CD4-positive, alpha-beta T cell treated with Interleukin-17A for 1 hour (primary cell): Measurements from ENCODE around the gene ERBB4.

ENCODE experiments used
- DNase-seq: peaks from one replicate; pipeline ENCODE4 v3.0.0-alpha.2; 2020

ERBB4 gene

GRCh38 chr2:212538305-212539071 is at the start of gene ERBB4:
ERBB4 (minus strand) TSS chr2:212538802; CDS start chr2:212538530, 272 bp downstream.
- no peak for DNase-seq

- DNase-seq = no peak
Measured at GRCh38 chr2:212580117-212580516, 41.5 kb upstream of the ERBB4 start.

GRCh38 chr2:212556296-212556695 is 17.7 kb upstream of the ERBB4 start:
- DNase-seq = no peak

- no peak for DNase-seq
Measured at GRCh38 chr2:212554233-212554632, 15.6 kb upstream of the ERBB4 start.

- DNase-seq = no peak
Measured at GRCh38 chr2:212549941-212550340, 11.3 kb upstream of the ERBB4 start.

GRCh38 chr2:212549463-212549862 is 10.9 kb upstream of the ERBB4 start:
- no peak for DNase-seq

GRCh38 chr2:212548455-212548819 is 9.8 kb upstream of the ERBB4 start:
- no peak for DNase-seq

GRCh38 chr2:212547716-212548454 is 9.3 kb upstream of the ERBB4 start:
- no peak for DNase-seq

- DNase-seq = no peak
Measured at GRCh38 chr2:212546669-212547068, 8.1 kb upstream of the ERBB4 start.

- no peak for DNase-seq
Measured at GRCh38 chr2:212540341-212540740, 1.7 kb upstream of the ERBB4 start.

GRCh38 chr2:212539072-212539880 is 674 bp upstream of the ERBB4 start:
- DNase-seq = no peak

GRCh38 chr2:212537726-212538304 is 787 bp downstream of the ERBB4 start:
- DNase-seq = no peak

- no peak for DNase-seq
Measured at GRCh38 chr2:212536817-212537725, 1.5 kb downstream of the ERBB4 start.

GRCh38 chr2:212535996-212536816 is 2.4 kb downstream of the ERBB4 start:
- DNase-seq = no peak

GRCh38 chr2:212534336-212534735 is 4.3 kb downstream of the ERBB4 start:
- no peak for DNase-seq

GRCh38 chr2:212532585-212532984 is 6.0 kb downstream of the ERBB4 start:
- DNase-seq = no peak

GRCh38 chr2:212532087-212532486 is 6.5 kb downstream of the ERBB4 start:
- DNase-seq = no peak

GRCh38 chr2:212531499-212531898 is 7.1 kb downstream of the ERBB4 start:
- DNase-seq = no peak

GRCh38 chr2:212530991-212531390 is 7.6 kb downstream of the ERBB4 start:
- no peak for DNase-seq

- DNase-seq = no peak
Measured at GRCh38 chr2:212530373-212530772, 8.2 kb downstream of the ERBB4 start.
